GM23338 (cell line): Measurements from ENCODE around the gene ANKS1B. TPM values are rescaled to one million over a fixed set of nuclear protein-coding genes. Genes with fewer than 3 reads are reported as not detected.

Experiments used
- ATAC-seq: fragments of 200-7000 bp; cut with Tn5 transposase; 3 replicates; pipeline ENCODE4 v1.9.1; 2020
- DNase-seq: peaks from one replicate; pipeline ENCODE4 v3.0.0-alpha.2; 2015; ENCODE audit warnings: low spot score
- H2AFZ ChIP-seq: fragments of 200-600 bp; sonication (generic); 2 replicates; pipeline ENCODE4 v1.8.0; 2016; ENCODE audit warnings: antibody characterized with exemption, mild to moderate bottlenecking, moderate library complexity
- H3F3A ChIP-seq: fragments of 200-600 bp; sonication (generic); replicated peaks from 2 replicates; pipeline ENCODE4 v1.8.0; 2017; ENCODE audit warnings: antibody characterized with exemption, mixed run types, low read depth
- H3K27ac ChIP-seq: fragments of 200-600 bp; sonication (generic); 2 replicates; pipeline ENCODE4 v1.6.1; 2016; ENCODE audit warnings: low read depth
- H3K27me3 ChIP-seq: fragments of 200-600 bp; sonication (generic); 2 replicates; pipeline ENCODE4 v1.8.0; 2016; ENCODE audit warnings: mild to moderate bottlenecking, mixed run types, moderate library complexity; ENCODE audit not compliant: insufficient read depth
- H3K36me3 ChIP-seq: fragments of 200-600 bp; sonication (generic); 2 replicates; pipeline ENCODE4 v1.8.0; 2016; ENCODE audit warnings: mild to moderate bottlenecking; ENCODE audit not compliant: insufficient read depth
- H3K4me1 ChIP-seq: fragments of 200-600 bp; sonication (generic); 2 replicates; pipeline ENCODE4 v1.8.0; 2016; ENCODE audit warnings: mild to moderate bottlenecking, moderate library complexity; ENCODE audit not compliant: insufficient read depth
- H3K4me2 ChIP-seq: fragments of 200-600 bp; sonication (generic); 2 replicates; pipeline ENCODE4 v1.7.1; 2017; ENCODE audit warnings: mixed run types
- H3K4me3 ChIP-seq: fragments of 200-600 bp; sonication (generic); 2 replicates; pipeline ENCODE4 v1.6.1; 2016; ENCODE audit warnings: mixed run types
- H3K79me2 ChIP-seq: fragments of 200-600 bp; sonication (generic); replicated peaks from 2 replicates; pipeline ENCODE4 v1.8.0; 2017; ENCODE audit warnings: mild to moderate bottlenecking; ENCODE audit not compliant: insufficient read depth
- H3K9me2 ChIP-seq: fragments of 200-600 bp; sonication (generic); 2 replicates; pipeline ENCODE4 v1.8.0; 2017; ENCODE audit not compliant: insufficient read depth
- H4K20me1 ChIP-seq: fragments of 200-600 bp; sonication (generic); replicated peaks from 2 replicates; pipeline ENCODE4 v1.8.0; 2017; ENCODE audit warnings: mild to moderate bottlenecking; ENCODE audit not compliant: insufficient read depth
- H3K27ac Mint-ChIP-seq: 2 replicates; pipeline ENCODE4 v1.8.0; 2020; ENCODE audit warnings: inconsistent platforms, mild to moderate bottlenecking, moderate library complexity, mixed read lengths
- H3K27me3 Mint-ChIP-seq: 3 replicates; pipeline ENCODE4 v1.8.0; 2022; ENCODE audit warnings: low read depth, mild to moderate bottlenecking, moderate library complexity, mixed read lengths, inconsistent platforms; ENCODE audit not compliant: insufficient read depth, poor library complexity
- H3K36me3 Mint-ChIP-seq: 3 replicates; pipeline ENCODE4 v1.8.0; 2021; ENCODE audit warnings: low read depth, mild to moderate bottlenecking, inconsistent platforms, moderate library complexity, mixed read lengths
- H3K4me1 Mint-ChIP-seq: 3 replicates; pipeline ENCODE4 v1.8.0; 2020; ENCODE audit warnings: mild to moderate bottlenecking, inconsistent platforms, mixed read lengths
- H3K4me3 Mint-ChIP-seq: 3 replicates; pipeline ENCODE4 v1.8.0; 2021; ENCODE audit warnings: moderate library complexity, mild to moderate bottlenecking, inconsistent platforms, mixed read lengths
- H3K9me3 Mint-ChIP-seq: 3 replicates; pipeline ENCODE4 v1.8.0; 2020; ENCODE audit warnings: moderate library complexity, mild to moderate bottlenecking, inconsistent platforms, mixed read lengths
- EZH2phosphoT487 ChIP-seq: fragments of 200-600 bp; sonication (generic); IDR thresholded peaks from one replicate; pipeline ENCODE4 v1.8.1; 2018; ENCODE audit warnings: antibody characterized with exemption; ENCODE audit not compliant: unreplicated experiment
- NANOG ChIP-seq: IDR thresholded peaks from 2 replicates; pipeline ENCODE4 v1.6.1; 2016; ENCODE audit warnings: antibody characterized with exemption, borderline replicate concordance
- polyA plus RNA-seq: library from polyadenylated mRNA; unstranded; fragments of >200 nt; fragmentation: Nextera tagmentation; extraction: Ambion mirVana; gene quantifications from 2 replicates; pipeline ENCODE4 v1.2.1, GENCODE V29; 2016
- total RNA-seq: library from RNA; depleted of rRNA; stranded (reverse); fragments of >200 nt; shearing (Covaris generic); gene quantifications from 2 replicates; pipeline ENCODE4 v1.2.3, GENCODE V29; 2014
- TF ChIP-seq, protein P1 (sequence below): fragments of 250-450 bp; sonication (Bioruptor Pico); IDR thresholded peaks from 2 replicates; pipeline ENCODE4 v1.5.0; 2020; ENCODE audit warnings: mild to moderate bottlenecking, moderate library complexity
- TF ChIP-seq, protein P2 (sequence below): IDR thresholded peaks from one replicate; pipeline ENCODE4 v1.6.1; 2018; ENCODE audit warnings: antibody characterized with exemption; ENCODE audit not compliant: unreplicated experiment
- TF ChIP-seq, protein P3 (sequence below), 2 experiments: fragments of 200-600 bp in 1 of 2; sonication (generic) in 1 of 2; conservative IDR thresholded peaks; 2 replicates each; pipeline versions ENCODE4 v1.5.1 to v1.6.1; 2016 to 2017; ENCODE audit warnings: antibody characterized with exemption in 2 of 2, low read depth in 2 of 2, mild to moderate bottlenecking in 2 of 2, moderate library complexity in 1 of 2

ANKS1B gene
- total and polyA plus RNA-seq, 2 experiments from 2014 or later: 4.3 to 5.8 TPM

DNA sequence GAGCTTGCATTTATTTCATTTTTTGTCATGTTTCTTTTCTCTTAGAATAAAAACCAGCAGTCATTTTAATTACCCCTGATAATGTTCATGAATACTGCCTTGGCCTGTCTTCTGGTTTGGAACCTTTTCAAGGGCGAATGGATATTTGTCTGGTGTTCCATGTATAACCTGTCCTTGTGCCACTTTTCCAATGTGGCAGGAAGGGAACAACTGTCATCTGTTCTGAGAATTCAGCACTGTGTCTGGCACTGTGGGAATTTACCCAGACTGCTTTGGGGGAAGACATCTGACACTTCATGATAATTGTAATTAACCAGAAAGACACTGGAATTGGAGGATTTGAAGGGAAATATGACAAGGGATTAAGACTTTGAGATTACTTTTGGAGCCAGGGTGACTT lies 986.8 kb downstream of the ANKS1B start (continued):
- TF ChIP-seq, protein P1, sequence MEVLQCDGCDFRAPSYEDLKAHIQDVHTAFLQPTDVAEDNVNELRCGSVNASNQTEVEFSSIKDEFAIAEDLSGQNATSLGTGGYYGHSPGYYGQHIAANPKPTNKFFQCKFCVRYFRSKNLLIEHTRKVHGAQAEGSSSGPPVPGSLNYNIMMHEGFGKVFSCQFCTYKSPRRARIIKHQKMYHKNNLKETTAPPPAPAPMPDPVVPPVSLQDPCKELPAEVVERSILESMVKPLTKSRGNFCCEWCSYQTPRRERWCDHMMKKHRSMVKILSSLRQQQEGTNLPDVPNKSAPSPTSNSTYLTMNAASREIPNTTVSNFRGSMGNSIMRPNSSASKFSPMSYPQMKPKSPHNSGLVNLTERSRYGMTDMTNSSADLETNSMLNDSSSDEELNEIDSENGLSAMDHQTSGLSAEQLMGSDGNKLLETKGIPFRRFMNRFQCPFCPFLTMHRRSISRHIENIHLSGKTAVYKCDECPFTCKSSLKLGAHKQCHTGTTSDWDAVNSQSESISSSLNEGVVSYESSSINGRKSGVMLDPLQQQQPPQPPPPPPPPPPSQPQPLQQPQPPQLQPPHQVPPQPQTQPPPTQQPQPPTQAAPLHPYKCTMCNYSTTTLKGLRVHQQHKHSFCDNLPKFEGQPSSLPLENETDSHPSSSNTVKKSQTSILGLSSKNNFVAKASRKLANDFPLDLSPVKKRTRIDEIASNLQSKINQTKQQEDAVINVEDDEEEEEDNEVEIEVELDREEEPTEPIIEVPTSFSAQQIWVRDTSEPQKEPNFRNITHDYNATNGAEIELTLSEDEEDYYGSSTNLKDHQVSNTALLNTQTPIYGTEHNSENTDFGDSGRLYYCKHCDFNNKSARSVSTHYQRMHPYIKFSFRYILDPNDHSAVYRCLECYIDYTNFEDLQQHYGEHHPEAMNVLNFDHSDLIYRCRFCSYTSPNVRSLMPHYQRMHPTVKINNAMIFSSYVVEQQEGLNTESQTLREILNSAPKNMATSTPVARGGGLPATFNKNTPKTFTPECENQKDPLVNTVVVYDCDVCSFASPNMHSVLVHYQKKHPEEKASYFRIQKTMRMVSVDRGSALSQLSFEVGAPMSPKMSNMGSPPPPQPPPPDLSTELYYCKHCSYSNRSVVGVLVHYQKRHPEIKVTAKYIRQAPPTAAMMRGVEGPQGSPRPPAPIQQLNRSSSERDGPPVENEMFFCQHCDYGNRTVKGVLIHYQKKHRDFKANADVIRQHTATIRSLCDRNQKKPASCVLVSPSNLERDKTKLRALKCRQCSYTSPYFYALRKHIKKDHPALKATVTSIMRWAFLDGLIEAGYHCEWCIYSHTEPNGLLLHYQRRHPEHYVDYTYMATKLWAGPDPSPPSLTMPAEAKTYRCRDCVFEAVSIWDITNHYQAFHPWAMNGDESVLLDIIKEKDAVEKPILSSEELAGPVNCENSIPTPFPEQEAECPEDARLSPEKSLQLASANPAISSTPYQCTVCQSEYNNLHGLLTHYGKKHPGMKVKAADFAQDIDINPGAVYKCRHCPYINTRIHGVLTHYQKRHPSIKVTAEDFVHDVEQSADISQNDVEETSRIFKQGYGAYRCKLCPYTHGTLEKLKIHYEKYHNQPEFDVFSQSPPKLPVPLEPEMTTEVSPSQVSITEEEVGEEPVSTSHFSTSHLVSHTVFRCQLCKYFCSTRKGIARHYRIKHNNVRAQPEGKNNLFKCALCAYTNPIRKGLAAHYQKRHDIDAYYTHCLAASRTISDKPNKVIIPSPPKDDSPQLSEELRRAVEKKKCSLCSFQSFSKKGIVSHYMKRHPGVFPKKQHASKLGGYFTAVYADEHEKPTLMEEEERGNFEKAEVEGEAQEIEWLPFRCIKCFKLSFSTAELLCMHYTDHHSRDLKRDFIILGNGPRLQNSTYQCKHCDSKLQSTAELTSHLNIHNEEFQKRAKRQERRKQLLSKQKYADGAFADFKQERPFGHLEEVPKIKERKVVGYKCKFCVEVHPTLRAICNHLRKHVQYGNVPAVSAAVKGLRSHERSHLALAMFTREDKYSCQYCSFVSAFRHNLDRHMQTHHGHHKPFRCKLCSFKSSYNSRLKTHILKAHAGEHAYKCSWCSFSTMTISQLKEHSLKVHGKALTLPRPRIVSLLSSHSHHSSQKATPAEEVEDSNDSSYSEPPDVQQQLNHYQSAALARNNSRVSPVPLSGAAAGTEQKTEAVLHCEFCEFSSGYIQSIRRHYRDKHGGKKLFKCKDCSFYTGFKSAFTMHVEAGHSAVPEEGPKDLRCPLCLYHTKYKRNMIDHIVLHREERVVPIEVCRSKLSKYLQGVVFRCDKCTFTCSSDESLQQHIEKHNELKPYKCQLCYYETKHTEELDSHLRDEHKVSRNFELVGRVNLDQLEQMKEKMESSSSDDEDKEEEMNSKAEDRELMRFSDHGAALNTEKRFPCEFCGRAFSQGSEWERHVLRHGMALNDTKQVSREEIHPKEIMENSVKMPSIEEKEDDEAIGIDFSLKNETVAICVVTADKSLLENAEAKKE (CRISPR knock-in tag): no peak
- TF ChIP-seq NANOG: no peak

DNA sequence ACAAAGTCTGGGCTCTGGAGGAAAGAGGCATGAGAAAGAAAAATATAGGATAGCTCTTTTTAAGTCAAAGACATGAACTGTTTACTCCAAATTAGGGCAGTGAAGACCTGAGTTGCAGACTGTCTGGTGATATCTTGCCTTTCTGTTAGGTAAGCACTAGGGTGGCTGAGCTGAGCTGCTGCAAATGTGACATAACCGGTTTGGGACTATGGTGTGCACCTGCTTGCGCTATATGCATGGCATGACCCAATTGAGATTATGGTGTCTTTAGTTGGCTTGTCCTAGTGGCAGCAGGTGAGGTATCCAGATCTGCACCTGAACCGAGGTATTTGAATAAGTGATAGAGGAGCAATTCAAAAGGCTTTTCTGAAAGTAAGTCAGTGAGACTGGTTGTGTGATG lies 994.1 kb downstream of the ANKS1B start:
- Histone ChIP-seq H3K27me3 (no peaks in the 10 kb centered on the region), H3K79me2 (no peaks in the 10 kb centered on the region), H3K4me1 (no peaks in the 10 kb centered on the region), H3K4me2 (no peak overlapping the region), H3K4me3 (no peak overlapping the region), H3K9me2 (no peaks in the 10 kb centered on the region), H4K20me1 (no peaks in the 10 kb centered on the region), H2AFZ (no peak overlapping the region), H3K27ac (no peak overlapping the region), H3F3A (no peaks in the 10 kb centered on the region), H3K36me3 (no peaks in the 10 kb centered on the region)
- Mint-ChIP-seq H3K27ac (no peak overlapping the region), H3K4me1 (no peaks in the 10 kb centered on the region), H3K9me3 (peaks cover 9% of the 10 kb centered on the region; the same call in 1 of the 3 replicates), H3K36me3 (no peaks in the 10 kb centered on the region), H3K4me3 (no peak overlapping the region), H3K27me3 (no peaks in the 10 kb centered on the region)
- ATAC-seq: no peak
- DNase-seq: no peak
- TF ChIP-seq EZH2phosphoT487: no peak
- TF ChIP-seq, protein P2, sequence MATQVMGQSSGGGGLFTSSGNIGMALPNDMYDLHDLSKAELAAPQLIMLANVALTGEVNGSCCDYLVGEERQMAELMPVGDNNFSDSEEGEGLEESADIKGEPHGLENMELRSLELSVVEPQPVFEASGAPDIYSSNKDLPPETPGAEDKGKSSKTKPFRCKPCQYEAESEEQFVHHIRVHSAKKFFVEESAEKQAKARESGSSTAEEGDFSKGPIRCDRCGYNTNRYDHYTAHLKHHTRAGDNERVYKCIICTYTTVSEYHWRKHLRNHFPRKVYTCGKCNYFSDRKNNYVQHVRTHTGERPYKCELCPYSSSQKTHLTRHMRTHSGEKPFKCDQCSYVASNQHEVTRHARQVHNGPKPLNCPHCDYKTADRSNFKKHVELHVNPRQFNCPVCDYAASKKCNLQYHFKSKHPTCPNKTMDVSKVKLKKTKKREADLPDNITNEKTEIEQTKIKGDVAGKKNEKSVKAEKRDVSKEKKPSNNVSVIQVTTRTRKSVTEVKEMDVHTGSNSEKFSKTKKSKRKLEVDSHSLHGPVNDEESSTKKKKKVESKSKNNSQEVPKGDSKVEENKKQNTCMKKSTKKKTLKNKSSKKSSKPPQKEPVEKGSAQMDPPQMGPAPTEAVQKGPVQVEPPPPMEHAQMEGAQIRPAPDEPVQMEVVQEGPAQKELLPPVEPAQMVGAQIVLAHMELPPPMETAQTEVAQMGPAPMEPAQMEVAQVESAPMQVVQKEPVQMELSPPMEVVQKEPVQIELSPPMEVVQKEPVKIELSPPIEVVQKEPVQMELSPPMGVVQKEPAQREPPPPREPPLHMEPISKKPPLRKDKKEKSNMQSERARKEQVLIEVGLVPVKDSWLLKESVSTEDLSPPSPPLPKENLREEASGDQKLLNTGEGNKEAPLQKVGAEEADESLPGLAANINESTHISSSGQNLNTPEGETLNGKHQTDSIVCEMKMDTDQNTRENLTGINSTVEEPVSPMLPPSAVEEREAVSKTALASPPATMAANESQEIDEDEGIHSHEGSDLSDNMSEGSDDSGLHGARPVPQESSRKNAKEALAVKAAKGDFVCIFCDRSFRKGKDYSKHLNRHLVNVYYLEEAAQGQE: no peak
- TF ChIP-seq, protein P3, sequence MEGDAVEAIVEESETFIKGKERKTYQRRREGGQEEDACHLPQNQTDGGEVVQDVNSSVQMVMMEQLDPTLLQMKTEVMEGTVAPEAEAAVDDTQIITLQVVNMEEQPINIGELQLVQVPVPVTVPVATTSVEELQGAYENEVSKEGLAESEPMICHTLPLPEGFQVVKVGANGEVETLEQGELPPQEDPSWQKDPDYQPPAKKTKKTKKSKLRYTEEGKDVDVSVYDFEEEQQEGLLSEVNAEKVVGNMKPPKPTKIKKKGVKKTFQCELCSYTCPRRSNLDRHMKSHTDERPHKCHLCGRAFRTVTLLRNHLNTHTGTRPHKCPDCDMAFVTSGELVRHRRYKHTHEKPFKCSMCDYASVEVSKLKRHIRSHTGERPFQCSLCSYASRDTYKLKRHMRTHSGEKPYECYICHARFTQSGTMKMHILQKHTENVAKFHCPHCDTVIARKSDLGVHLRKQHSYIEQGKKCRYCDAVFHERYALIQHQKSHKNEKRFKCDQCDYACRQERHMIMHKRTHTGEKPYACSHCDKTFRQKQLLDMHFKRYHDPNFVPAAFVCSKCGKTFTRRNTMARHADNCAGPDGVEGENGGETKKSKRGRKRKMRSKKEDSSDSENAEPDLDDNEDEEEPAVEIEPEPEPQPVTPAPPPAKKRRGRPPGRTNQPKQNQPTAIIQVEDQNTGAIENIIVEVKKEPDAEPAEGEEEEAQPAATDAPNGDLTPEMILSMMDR (conservative IDR thresholded peaks at IDR 0.05; ENCODE audit: low read depth in 2 of 2): no peak
